HAP-1 (cell line): ENCODE results near the gene BEAN1.

Experiments used
- DNase-seq, 2 experiments: peaks; one replicate each; pipeline ENCODE4 v3.0.0-alpha.2; 2016 to 2020; ENCODE audit warnings: low spot score in 2 of 2
- H3K27me3 ChIP-seq: fragments of 250-450 bp; sonication (Bioruptor Pico); 2 replicates; pipeline ENCODE4 v1.5.1; 2020; ENCODE audit warnings: low read depth, mild to moderate bottlenecking, moderate library complexity
- H3K36me3 ChIP-seq: fragments of 250-450 bp; sonication (Bioruptor Pico); replicated peaks from 2 replicates; pipeline ENCODE4 v1.5.1; 2020; ENCODE audit warnings: mild to moderate bottlenecking
- H3K4me1 ChIP-seq: fragments of 250-450 bp; sonication (Bioruptor Pico); 2 replicates; pipeline ENCODE4 v1.5.1; 2020; ENCODE audit warnings: mild to moderate bottlenecking
- H3K4me3 ChIP-seq: fragments of 250-450 bp; sonication (Bioruptor Pico); 2 replicates; pipeline ENCODE4 v1.5.1; 2020; ENCODE audit warnings: mild to moderate bottlenecking, moderate library complexity
- H3K9me3 ChIP-seq: fragments of 250-450 bp; sonication (Bioruptor Pico); 2 replicates; pipeline ENCODE4 v1.5.1; 2020; ENCODE audit warnings: mild to moderate bottlenecking, moderate library complexity
- in situ Hi-C: fragments of 300-500 bp; cut with MboI; formaldehyde crosslinking; loops from 3 replicates; pipeline ENCODE4 v1.14.3; 2020; ENCODE audit warnings: low sequenced_read_pairs, inconsistent platforms, mixed read lengths

Gene BEAN1

DNA sequence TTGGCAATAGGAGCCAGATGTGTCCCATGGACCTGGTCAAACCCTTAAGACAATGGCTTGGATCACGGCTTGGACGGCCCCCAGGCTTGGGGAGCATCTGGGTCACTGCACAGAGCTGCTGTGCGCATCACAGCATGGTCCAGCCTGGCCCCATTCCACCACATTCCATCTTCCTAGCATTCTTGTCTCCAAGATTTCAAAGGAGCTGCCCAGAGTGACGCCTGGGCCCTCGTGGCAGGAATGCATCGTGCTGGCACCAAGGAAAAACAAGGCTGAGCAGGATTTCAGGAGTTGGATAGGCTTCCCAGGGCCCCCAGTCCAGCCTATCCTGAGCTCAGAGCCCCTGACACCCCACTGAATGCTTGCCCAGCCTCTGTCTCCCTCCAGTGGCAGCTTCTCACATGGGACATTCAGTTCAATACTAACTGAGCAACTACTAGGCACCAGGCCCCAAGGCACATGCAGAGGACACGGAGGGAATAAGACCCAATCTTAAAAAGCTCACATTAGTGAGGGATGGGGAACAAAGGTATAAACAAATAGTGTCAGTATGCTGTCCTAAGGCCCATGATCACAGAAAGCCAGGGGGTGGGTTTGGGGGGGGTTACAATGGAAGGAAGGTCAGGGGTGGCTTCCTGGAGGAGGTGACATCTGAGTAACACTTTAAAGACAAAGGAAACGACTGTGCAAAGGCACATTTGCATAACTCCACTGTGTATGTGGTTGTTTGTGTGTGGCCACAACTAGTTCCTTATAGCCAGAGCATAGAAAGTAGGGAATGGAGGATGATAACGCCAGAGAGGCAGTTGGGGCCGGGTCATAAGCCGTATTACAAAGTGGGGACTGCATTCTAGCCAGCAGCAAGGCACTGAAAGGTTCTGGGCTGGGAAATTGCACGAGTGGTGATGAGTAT lies 88.8 kb downstream of the BEAN1 start:
- H3K4me3 ChIP-seq: no peak overlapping the region
- H3K4me1 ChIP-seq: no peaks in the 10 kb centered on the region
- no peaks in the 10 kb centered on the region for H3K9me3 ChIP-seq
- DNase-seq: no peak
- no peaks in the 10 kb centered on the region for H3K27me3 ChIP-seq
- H3K36me3 ChIP-seq: 0 out of 2 replicates have a peak, but pooled peaks cover 6% of the 10 kb centered on the region
- in situ Hi-C loops: no loop called here

DNA sequence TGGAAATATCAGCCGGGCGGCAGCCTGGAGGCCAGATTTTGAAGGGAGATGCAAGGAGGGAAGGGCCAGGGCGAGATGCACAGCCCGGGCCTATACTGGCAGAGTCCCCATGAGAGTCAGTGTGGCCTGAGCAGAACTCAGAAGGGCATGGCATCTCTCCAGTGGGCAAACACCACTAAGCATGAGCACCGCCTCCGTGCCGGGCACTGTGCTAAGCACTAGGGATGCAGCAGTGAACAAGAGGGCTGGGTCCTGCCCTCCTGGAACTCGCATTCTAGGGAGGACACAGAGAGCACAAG lies 89.4 kb downstream of the BEAN1 start:
- DNase-seq: no peak
- Histone ChIP-seq H3K27me3 (no peaks in the 10 kb centered on the region), H3K9me3 (no peaks in the 10 kb centered on the region), H3K4me1 (no peaks in the 10 kb centered on the region), H3K4me3 (no peak overlapping the region), H3K36me3 (0 out of 2 replicates have a peak, but pooled peaks cover 6% of the 10 kb centered on the region)
- in situ Hi-C loops: no loop called here

DNA sequence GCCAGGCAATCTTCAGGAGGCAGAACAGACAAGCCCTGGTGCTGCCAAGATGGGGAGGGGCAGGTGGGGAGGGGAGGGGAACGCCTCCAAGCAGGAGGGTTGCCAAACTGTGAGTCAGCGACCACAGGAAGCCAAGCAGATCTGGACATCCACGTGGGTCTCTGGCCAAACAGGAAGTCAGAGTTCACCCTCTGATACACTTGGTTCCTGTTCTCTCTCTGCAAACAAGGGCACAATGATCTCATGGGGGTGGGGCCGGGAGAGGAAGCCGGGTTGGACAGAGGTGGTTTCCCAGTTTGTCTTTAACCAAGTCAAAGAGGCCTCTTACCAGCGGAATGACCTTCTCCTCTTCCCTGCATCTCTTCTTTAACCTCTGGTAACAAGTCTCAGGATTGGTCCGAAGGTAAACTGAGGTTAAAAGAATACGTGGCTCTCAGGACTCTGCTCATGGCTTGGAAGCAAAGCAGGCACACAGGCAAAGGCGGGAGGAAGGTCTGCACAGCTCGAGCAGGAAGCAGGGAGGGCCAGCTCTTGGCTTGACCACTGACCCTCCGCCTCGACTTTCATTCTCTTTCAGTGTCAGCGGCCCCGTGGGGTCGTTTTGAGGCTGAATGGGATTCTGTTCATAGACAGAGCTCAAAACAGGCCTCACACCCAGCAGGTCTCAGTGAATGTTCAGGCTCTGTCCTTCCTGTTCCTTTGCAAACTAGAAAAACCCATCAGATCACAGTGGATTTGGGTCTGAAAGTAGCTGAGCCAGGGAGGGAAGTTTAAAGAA lies 89.9 kb downstream of the BEAN1 start:
- Histone ChIP-seq H3K9me3 (no peaks in the 10 kb centered on the region), H3K4me3 (no peak overlapping the region), H3K4me1 (no peaks in the 10 kb centered on the region), H3K27me3 (no peaks in the 10 kb centered on the region), H3K36me3 (0 out of 2 replicates have a peak, but pooled peaks cover 3% of the 10 kb centered on the region)
- in situ Hi-C loops: no loop called here
- DNase-seq: no peak

DNA sequence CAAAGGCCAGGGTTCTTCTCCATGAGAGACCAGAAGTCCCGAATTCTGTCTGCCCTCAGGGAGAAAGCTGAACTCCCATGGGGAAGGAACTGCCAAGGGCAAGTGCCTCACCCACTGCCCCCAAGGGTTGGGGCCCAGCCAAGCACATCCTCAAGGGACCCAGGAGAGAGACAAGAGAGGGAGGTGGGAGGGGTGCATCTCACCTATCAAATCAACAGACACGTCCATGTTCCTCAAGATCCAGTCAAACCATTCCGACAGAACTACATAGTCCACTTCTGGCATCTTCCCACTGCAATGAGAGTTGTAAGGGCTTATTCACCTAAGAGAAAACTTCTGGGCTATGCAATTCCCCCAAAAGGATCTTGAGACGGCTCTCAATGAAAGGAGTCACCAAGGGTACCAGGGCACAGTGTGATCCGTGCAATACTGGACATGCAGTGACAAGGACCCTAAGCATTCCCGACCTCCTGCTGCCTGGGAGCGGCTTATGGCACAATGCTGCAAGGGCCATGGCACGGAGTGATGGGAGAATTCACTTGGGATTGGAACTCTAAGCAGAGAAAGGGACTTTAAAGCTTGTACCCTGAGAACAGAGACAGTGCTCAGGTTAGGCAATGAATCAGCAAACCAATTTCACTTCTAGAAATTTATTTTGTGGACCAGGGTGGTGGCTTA lies 90.6 kb downstream of the BEAN1 start:
- in situ Hi-C loops: no loop called here
- no peaks in the 10 kb centered on the region for H3K4me1 ChIP-seq

DNA sequence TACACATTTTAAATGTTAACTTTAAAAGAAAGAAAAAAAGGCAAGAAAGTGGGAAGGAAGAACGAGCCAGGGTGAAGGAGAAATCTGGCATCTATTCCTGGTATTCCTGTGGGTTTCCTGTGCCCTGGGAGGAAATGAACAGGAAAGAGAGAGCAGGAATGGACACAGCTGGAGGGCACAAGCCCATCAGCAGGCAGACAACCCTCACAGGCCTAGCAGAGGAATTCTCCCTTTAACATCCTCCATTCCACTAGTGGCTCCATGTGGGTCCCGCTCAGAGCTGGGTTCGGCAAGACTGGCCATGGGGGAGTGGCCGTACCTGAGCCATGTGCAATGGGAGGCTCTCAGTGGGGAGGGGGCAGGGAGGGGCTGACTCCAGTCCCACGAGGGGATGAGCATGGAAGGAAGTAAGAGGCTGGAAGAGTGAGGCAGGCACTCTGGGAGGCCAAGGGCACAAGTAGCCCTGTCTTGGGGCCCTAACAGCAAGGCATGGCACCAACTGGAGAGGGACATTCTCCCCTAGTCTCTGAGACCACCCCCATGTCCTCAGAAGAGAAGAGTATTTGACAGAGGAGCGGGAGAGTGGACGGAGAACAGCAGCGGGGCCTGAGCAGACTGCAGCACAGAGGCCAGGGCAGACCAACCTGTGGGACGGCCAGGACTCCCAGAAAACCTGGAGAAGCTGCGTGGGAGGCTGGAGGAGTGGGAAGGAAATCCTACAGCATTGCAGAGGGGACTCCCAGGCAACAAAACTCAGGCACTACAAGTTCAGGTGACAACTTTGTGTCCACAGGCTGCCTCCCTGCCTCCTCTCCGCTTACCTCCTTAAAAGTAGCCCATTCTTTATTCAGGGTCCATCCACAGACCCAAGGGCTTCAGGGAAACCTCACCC lies 92.6 kb downstream of the BEAN1 start:
- in situ Hi-C loops: no loop called here

More for the DNA sequence above, 90.6 kb downstream of the BEAN1 start:
- Histone ChIP-seq H3K4me3 (no peak overlapping the region), H3K27me3 (no peaks in the 10 kb centered on the region), H3K36me3 (no peaks in the 10 kb centered on the region), H3K9me3 (no peaks in the 10 kb centered on the region)
- no peak for DNase-seq

DNA sequence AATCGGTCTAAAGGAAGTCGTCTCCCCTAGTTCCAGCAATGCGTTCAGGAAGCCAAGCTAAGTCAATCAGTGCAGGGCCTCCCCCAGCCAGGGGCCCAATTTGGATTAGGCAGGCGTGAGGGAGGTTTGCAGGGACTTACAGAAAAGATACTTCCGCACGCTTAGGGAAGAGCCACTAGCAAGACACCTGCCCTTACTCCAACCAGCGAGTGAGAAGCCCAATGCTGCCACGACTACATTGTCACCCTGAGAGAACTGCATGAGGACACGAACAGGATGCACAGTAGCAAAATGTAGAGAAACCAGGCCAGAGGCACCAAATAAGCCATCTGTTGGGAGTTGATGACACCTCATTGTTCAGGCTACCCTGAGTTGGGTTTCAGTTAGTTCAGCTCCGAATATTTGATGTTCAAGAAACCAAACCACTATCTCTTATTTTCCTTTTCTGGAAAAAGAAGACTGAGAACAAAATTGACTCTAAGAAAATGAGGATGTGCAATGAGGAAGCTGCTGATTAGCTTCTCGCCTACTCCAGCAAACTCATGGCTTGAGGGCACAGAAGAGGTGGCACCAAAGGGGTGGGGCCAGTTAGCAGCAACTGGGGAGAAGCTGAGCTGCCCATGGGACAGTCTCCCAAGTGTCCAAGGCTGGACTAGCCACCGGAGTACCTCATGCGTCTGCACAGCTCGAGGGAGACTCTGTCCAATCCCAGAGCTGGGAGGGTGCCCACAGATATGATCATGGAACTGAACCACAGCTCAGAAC lies 93.5 kb downstream of the BEAN1 start:
- no peak overlapping the region for H3K4me3 ChIP-seq
- in situ Hi-C loops: no loop called here
- no peaks in the 10 kb centered on the region for H3K4me1 ChIP-seq
- no peaks in the 10 kb centered on the region for H3K9me3 ChIP-seq
- H3K27me3 ChIP-seq: no peaks in the 10 kb centered on the region
- no peaks in the 10 kb centered on the region for H3K36me3 ChIP-seq
- no peak for DNase-seq

More for the DNA sequence above, 92.6 kb downstream of the BEAN1 start:
- H3K27me3 ChIP-seq: no peaks in the 10 kb centered on the region
- H3K9me3 ChIP-seq: no peaks in the 10 kb centered on the region
- H3K4me3 ChIP-seq: no peak overlapping the region
- DNase-seq: no peak
- H3K36me3 ChIP-seq: no peaks in the 10 kb centered on the region
- no peaks in the 10 kb centered on the region for H3K4me1 ChIP-seq

DNA sequence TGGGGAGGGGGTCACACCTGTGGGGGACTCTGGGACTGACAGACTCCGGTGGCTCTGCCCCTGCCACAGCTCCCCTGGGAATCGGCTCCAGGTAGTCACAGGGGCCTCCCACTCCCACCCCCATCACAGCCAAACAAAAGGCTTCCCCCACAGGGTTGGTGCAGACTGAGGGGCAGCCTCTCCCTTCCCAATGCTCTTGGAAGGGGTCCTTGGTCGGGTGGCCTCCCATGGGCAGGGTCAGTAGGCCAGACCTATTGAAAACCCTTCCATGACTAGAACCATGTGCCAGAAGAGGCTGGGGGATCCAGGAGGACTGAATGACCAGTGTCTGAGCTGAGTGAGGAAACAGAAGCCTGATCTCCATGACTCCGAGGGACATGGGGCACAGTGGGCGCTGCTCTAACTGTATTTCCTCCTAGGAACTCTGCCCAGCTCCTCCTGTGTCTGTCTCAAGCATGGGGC lies 94.2 kb downstream of the BEAN1 start:
- Histone ChIP-seq H3K4me1 (no peaks in the 10 kb centered on the region), H3K27me3 (no peaks in the 10 kb centered on the region)
- in situ Hi-C loops: no loop called here

DNA sequence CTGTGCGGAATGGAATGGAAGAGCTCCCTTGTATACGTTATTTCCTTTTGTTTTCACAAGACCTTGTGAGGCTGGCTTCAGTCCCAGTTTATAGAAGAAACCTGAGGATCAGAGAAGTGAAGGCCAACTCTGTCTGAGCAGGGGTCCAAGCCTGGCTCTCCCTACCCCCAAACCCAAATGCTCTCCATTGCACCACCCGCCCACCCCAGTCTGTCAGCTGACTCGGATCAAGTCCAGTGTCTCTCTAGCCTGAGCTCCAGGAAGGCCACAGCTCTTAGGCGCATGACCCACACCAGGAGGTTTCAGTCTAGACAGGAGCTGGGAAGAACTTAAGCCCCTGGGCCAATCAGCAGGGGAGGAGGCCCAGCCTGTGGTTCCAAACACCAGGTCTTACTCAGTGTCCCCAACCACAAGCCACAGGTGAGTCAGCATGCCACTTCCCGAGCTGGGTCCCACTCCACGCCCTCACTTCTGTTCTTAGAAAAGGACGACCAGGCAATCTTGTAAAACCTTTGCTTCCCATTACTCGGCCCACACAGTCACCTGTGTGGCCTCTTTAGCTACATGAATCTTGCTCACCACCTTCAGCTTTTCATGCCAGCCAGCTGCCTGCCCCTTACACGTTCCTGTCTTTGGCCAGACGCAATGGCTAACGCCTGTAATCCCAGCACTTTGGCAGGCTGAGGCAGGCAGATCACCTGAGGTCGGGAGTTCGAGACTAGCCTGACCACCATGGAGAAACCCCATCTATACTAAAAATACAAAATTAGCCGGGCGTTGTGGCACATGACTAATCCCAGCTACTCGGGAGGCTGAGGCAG lies 95.1 kb downstream of the BEAN1 start:
- in situ Hi-C loops: no loop called here
- no peaks in the 10 kb centered on the region for H3K4me1 ChIP-seq
- no peak for DNase-seq
- H3K4me3 ChIP-seq: no peak overlapping the region
- no peaks in the 10 kb centered on the region for H3K36me3 ChIP-seq
- H3K27me3 ChIP-seq: no peaks in the 10 kb centered on the region
- H3K9me3 ChIP-seq: no peaks in the 10 kb centered on the region

More for the DNA sequence above, 94.2 kb downstream of the BEAN1 start:
- H3K36me3 ChIP-seq: no peaks in the 10 kb centered on the region
- H3K4me3 ChIP-seq: no peak overlapping the region
- H3K9me3 ChIP-seq: no peaks in the 10 kb centered on the region
- no peak for DNase-seq

DNA sequence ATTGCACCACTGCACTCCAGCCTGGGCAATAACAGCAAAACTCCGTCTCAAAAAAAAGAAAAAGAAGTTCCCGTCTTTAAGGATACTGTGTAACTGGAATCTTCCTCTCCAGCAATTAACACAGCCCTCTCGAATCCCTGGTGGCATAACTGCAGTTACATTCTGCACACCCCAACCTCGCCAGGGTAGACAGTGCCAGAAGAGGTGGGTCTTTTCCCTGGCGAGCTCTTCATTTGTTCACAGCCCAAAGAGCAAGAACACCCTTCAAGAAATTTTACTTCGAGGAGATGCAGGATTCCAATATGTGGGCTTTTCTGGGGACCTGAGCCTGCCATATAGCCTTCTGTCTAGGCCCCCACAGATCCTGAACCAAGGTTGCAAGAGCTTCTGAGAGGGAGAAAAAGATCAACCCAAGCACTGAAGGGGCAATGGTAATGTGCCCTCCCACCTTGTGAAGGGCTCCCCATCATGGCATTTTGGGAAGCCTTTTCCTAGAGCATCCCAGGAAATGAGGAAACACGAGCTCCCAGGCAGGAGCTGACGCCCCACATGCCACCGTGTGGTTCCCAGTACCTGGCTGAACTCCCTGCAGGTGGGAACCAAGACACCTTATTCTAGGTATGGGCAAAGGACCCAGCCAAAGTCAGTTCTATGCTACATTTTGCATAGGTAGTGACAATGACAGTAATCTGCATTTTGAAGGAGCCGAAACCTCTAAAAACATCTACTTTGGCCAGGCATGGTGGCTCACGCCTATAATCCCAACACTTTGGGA lies 95.9 kb downstream of the BEAN1 start:
- no peak for DNase-seq

DNA sequence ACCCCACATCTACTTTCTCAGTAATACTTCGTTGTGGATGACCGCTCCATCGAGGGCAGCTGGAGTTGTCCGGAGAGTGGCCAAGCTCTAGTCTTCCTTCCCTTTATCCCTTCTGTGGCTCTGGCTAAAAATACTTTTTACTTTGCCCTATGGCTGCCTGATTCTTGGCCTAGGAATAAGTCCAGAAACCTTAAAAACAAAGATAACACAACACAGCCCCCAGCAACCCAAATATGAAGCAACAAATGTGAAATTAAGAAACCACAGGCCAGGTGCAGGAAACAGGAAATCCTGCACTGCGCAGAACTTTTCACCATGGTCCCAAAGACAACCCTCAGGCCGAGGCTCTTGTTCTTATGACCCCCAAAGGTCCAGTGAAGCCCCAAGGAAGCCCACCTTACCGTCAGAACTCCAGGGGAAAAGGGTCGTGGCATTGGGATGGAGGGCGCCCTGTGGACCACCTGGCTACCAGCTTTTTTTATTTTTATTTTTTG lies 96.8 kb downstream of the BEAN1 start:
- Histone ChIP-seq H3K4me3 (no peak overlapping the region), H3K4me1 (no peaks in the 10 kb centered on the region), H3K27me3 (no peaks in the 10 kb centered on the region), H3K9me3 (no peaks in the 10 kb centered on the region), H3K36me3 (peaks cover 3% of the 10 kb centered on the region; the same call in 1 of the 2 replicates)
- DNase-seq: no peak
- in situ Hi-C loops: no loop called here

More for the DNA sequence above, 95.9 kb downstream of the BEAN1 start:
- Histone ChIP-seq H3K9me3 (no peaks in the 10 kb centered on the region), H3K27me3 (no peaks in the 10 kb centered on the region), H3K4me3 (no peak overlapping the region), H3K36me3 (no peaks in the 10 kb centered on the region), H3K4me1 (no peaks in the 10 kb centered on the region)
- in situ Hi-C loops: no loop called here

DNA sequence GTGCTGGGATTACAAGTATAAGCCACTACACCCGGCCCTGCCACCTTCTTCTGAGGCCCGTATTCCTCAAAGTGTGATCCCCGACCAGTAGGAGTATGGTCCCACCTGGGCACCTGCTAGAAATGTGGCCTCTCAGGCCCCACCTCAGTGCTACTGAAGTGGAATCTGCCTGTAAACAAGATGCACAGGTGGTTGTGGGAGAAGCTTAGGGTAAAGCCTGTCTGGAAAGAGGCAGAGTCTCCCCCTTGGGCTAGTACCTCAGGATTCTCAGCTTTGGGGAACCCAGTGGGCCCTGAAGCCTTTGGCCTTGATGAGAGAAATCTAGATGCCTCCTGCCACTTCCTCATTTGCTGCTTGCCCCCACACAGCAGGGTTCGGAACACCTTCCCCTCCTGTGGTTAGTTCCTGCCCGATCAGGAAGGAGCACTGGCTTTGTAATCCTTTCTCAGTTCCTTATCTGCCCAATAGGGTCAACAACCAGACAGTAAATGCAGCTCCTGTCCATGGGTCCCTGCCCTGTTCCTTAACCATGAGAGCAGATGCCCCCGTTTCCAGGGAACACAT lies 97.6 kb downstream of the BEAN1 start:
- DNase-seq: no peak
- Histone ChIP-seq H3K27me3 (no peaks in the 10 kb centered on the region), H3K9me3 (no peaks in the 10 kb centered on the region), H3K4me3 (no peak overlapping the region), H3K4me1 (no peaks in the 10 kb centered on the region), H3K36me3 (peaks cover 3% of the 10 kb centered on the region; the same call in 1 of the 2 replicates)
- in situ Hi-C loops: no loop called here
